ENCODE measurements around the gene SHQ1.

SHQ1 gene

DNA sequence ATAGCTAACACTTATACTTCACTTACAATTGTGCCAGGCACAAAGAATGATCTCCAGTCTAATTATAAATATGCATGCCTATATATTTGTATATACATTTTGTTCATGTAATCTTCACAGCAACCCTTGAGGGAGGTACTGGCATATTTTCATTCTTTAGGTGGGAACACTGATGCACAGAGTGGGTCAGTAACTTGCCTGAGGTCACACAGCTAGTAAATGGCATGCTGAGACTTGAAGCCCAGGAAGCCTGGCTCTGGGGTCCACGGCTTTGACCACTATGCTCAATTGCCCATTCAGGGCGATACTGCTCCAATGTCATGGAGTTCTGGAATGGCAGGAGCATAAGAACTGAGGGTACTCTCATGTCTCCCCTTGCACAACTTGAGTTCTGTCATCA lies 139.8 kb downstream of the SHQ1 start:
- Mint-ChIP-seq H3K4me1 (no peaks in the 10 kb centered on the region), H3K27me3 (ENCODE audit: low read depth) (peaks cover 7% of the 10 kb centered on the region), H3K27ac (no peak overlapping the region), H3K36me3 (ENCODE audit: low read depth) (no peaks in the 10 kb centered on the region), H3K9me3 (peaks cover 11% of the 10 kb centered on the region), H3K4me3 (no peak overlapping the region)
- TF ChIP-seq, protein P1, sequence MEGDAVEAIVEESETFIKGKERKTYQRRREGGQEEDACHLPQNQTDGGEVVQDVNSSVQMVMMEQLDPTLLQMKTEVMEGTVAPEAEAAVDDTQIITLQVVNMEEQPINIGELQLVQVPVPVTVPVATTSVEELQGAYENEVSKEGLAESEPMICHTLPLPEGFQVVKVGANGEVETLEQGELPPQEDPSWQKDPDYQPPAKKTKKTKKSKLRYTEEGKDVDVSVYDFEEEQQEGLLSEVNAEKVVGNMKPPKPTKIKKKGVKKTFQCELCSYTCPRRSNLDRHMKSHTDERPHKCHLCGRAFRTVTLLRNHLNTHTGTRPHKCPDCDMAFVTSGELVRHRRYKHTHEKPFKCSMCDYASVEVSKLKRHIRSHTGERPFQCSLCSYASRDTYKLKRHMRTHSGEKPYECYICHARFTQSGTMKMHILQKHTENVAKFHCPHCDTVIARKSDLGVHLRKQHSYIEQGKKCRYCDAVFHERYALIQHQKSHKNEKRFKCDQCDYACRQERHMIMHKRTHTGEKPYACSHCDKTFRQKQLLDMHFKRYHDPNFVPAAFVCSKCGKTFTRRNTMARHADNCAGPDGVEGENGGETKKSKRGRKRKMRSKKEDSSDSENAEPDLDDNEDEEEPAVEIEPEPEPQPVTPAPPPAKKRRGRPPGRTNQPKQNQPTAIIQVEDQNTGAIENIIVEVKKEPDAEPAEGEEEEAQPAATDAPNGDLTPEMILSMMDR (IDR thresholded peaks at IDR 0.05; ENCODE audit: unreplicated experiment in 3 of 3), result no peak

DNA sequence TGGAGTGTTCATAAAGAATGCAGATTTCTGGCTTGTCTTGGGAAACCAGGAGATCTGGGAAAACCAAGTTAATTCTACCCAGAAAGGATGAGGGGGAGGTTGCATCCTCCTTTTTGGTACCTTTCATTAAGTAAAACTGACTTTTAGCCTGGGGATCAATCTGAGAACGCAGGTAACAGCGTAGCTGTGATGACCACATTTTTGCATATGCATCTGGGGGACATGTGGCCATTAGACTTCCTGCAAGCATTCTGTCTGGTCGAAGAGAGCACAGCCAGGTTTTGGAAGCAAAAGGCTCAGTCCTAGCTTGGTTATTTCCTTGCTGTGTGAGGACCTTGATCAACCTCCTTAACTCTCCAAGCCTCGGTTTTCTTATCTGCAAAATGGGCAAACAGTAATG lies 145.2 kb downstream of the SHQ1 start:
- Mint-ChIP-seq H3K27ac (no peak overlapping the region), H3K27me3 (ENCODE audit: low read depth) (peaks cover 7% of the 10 kb centered on the region)

DNA sequence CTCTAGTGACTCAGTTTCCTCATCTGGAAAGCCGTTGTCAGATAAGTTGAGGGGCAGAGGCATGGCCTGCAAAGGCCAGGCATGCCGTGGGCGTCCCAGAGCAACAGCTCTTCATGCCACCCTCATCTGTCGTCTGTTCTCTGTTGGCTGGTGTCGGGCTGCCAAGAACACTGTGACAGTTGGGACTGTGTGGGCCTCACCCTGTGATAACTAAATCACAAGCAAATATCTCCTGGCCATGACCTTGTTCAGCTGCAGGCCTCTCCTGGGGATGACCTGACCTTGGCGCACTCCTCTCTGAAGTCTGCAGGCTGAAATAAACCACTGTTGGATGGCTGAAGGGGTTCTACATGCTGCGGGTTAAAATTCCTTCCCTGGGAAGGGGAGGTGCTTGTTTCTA lies 145.9 kb downstream of the SHQ1 start:
- no peak overlapping the region for H3K4me3 Mint-ChIP-seq
- H3K9me3 Mint-ChIP-seq, result peaks cover 3% of the 10 kb centered on the region
- TF ChIP-seq, protein P1 (IDR thresholded peaks at IDR 0.05; ENCODE audit: unreplicated experiment in 3 of 3), result no peak
- peaks cover 12% of the 10 kb centered on the region for H3K4me1 Mint-ChIP-seq
- H3K27ac Mint-ChIP-seq, result no peak overlapping the region
- no peaks in the 10 kb centered on the region for H3K36me3 Mint-ChIP-seq (ENCODE audit: low read depth)
- peaks cover 5% of the 10 kb centered on the region for H3K27me3 Mint-ChIP-seq (ENCODE audit: low read depth)

More for the DNA sequence above, 145.2 kb downstream of the SHQ1 start:
- peaks cover 6% of the 10 kb centered on the region for H3K9me3 Mint-ChIP-seq
- no peaks in the 10 kb centered on the region for H3K36me3 Mint-ChIP-seq (ENCODE audit: low read depth)
- TF ChIP-seq, protein P1 (IDR thresholded peaks at IDR 0.05; ENCODE audit: unreplicated experiment in 3 of 3), result no peak
- H3K4me3 Mint-ChIP-seq, result no peak overlapping the region
- H3K4me1 Mint-ChIP-seq, result peaks cover 9% of the 10 kb centered on the region

DNA sequence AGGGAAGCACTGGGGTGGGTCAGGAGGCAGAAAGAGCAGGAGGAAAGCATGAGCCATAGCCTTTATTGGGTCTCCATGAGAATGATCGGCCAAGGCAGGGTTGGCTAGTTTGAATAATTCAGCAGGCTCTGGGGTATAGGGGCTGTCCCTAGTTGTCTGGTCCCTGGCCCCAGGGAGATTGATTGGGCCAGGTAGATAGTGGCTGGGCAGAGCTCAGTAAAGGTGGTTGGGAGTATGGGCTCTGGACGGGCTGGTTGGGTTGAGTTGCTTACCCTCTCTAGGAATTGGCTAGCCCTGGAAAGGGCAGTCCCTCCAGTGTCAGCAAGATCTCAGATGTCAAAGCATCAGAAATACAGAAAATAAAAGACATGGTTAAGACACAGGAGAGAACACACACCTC lies 148.1 kb downstream of the SHQ1 start:
- peaks cover 18% of the 10 kb centered on the region for H3K4me1 Mint-ChIP-seq
- TF ChIP-seq, protein P1 (IDR thresholded peaks at IDR 0.05; ENCODE audit: unreplicated experiment in 3 of 3), result no peak
- no peaks in the 10 kb centered on the region for H3K36me3 Mint-ChIP-seq (ENCODE audit: low read depth)
- H3K9me3 Mint-ChIP-seq, result no peaks in the 10 kb centered on the region
- H3K4me3 Mint-ChIP-seq, result no peak overlapping the region
- no peak overlapping the region for H3K27ac Mint-ChIP-seq
- H3K27me3 Mint-ChIP-seq (ENCODE audit: low read depth), result peaks cover 7% of the 10 kb centered on the region

DNA sequence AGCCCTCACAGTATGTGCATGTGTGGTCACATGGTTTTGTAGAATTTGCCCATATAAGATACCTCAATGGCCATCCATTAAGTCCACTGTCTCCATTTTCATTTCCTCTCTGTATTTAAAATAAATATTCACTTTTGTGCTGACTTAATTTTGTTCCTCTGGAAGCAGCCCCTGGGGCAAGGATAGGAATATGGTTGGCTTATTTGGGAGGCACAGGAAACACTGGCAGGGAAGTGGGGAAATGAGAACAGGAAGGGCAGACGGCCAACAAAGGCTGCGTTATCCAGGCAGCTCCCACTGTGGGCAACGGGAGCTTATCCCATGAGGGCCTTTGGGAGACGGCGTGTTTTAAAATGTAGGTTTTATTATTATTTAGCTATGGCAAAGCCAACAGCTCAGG lies 148.6 kb downstream of the SHQ1 start:
- peaks cover 7% of the 10 kb centered on the region for H3K27me3 Mint-ChIP-seq (ENCODE audit: low read depth)
- TF ChIP-seq, protein P1 (IDR thresholded peaks at IDR 0.05; ENCODE audit: unreplicated experiment in 3 of 3), result no peak
- peaks cover 20% of the 10 kb centered on the region for H3K4me1 Mint-ChIP-seq
- no peaks in the 10 kb centered on the region for H3K36me3 Mint-ChIP-seq (ENCODE audit: low read depth)
- no peak overlapping the region for H3K4me3 Mint-ChIP-seq
- H3K27ac Mint-ChIP-seq, result no peak overlapping the region
- H3K9me3 Mint-ChIP-seq, result no peaks in the 10 kb centered on the region
